ENCODE measurements around the gene RRP9.

RRP9 gene

GRCh38 chr3:51891242-51892039 lies 50.3 kb downstream of the RRP9 start:
- no peak for TF ChIP-seq CSDC2 (CRISPR knock-in tag; IDR thresholded peaks at IDR 0.05)
- TF ChIP-seq GLIS3 (CRISPR knock-in tag; IDR thresholded peaks at IDR 0.05): no peak
- no peak for TF ChIP-seq ARNTL (CRISPR knock-in tag; IDR thresholded peaks at IDR 0.05; ENCODE audit: borderline replicate concordance, low read depth)
- TF ChIP-seq RARB (CRISPR knock-in tag; IDR thresholded peaks at IDR 0.05): no peak
- no peak for TF ChIP-seq SNAI2 (CRISPR knock-in tag; IDR thresholded peaks at IDR 0.05)
- no peak for ATAC-seq

- TF ChIP-seq RARB (CRISPR knock-in tag; IDR thresholded peaks at IDR 0.05) (no peak), OSR1 (CRISPR knock-in tag; IDR thresholded peaks at IDR 0.05) (no peak), ZNF565 (CRISPR knock-in tag; conservative IDR thresholded peaks at IDR 0.05; ENCODE audit: low read depth) (no peak), BACH2 (CRISPR knock-in tag; IDR thresholded peaks at IDR 0.05; ENCODE audit: borderline replicate concordance) (no peak), POU6F1 (CRISPR knock-in tag; IDR thresholded peaks at IDR 0.05; ENCODE audit: borderline replicate concordance, low read depth) (no peak), ISL1 (CRISPR knock-in tag; IDR thresholded peaks at IDR 0.05) (no peak), CSRNP3 (CRISPR knock-in tag; IDR thresholded peaks at IDR 0.05) (no peak), SNAI2 (CRISPR knock-in tag; IDR thresholded peaks at IDR 0.05) (no peak), CREB5 (CRISPR knock-in tag; IDR thresholded peaks at IDR 0.05; ENCODE audit: low read depth) (no peak), ZNF70 (CRISPR knock-in tag; IDR thresholded peaks at IDR 0.05) (no peak), TOX (CRISPR knock-in tag; IDR thresholded peaks at IDR 0.05; ENCODE audit: borderline replicate concordance) (no peak), ESRRG (CRISPR knock-in tag; IDR thresholded peaks at IDR 0.05) (no peak), GLIS3 (CRISPR knock-in tag; IDR thresholded peaks at IDR 0.05) (no peak), ZFP3 (CRISPR knock-in tag; IDR thresholded peaks at IDR 0.05) (no peak), PPARA (CRISPR knock-in tag; IDR thresholded peaks at IDR 0.05; ENCODE audit: borderline replicate concordance) (no peak), ZFP30 (CRISPR knock-in tag; IDR thresholded peaks at IDR 0.05) (no peak), CSDC2 (CRISPR knock-in tag; IDR thresholded peaks at IDR 0.05) (no peak), TCF4 (CRISPR knock-in tag; IDR thresholded peaks at IDR 0.05; ENCODE audit: borderline replicate concordance) (no peak)
- TF ChIP-seq, protein P1, sequence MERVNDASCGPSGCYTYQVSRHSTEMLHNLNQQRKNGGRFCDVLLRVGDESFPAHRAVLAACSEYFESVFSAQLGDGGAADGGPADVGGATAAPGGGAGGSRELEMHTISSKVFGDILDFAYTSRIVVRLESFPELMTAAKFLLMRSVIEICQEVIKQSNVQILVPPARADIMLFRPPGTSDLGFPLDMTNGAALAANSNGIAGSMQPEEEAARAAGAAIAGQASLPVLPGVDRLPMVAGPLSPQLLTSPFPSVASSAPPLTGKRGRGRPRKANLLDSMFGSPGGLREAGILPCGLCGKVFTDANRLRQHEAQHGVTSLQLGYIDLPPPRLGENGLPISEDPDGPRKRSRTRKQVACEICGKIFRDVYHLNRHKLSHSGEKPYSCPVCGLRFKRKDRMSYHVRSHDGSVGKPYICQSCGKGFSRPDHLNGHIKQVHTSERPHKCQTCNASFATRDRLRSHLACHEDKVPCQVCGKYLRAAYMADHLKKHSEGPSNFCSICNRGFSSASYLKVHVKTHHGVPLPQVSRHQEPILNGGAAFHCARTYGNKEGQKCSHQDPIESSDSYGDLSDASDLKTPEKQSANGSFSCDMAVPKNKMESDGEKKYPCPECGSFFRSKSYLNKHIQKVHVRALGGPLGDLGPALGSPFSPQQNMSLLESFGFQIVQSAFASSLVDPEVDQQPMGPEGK (CRISPR knock-in tag; IDR thresholded peaks at IDR 0.05; ENCODE audit: borderline replicate concordance): no peak
- TF ChIP-seq, protein P2, sequence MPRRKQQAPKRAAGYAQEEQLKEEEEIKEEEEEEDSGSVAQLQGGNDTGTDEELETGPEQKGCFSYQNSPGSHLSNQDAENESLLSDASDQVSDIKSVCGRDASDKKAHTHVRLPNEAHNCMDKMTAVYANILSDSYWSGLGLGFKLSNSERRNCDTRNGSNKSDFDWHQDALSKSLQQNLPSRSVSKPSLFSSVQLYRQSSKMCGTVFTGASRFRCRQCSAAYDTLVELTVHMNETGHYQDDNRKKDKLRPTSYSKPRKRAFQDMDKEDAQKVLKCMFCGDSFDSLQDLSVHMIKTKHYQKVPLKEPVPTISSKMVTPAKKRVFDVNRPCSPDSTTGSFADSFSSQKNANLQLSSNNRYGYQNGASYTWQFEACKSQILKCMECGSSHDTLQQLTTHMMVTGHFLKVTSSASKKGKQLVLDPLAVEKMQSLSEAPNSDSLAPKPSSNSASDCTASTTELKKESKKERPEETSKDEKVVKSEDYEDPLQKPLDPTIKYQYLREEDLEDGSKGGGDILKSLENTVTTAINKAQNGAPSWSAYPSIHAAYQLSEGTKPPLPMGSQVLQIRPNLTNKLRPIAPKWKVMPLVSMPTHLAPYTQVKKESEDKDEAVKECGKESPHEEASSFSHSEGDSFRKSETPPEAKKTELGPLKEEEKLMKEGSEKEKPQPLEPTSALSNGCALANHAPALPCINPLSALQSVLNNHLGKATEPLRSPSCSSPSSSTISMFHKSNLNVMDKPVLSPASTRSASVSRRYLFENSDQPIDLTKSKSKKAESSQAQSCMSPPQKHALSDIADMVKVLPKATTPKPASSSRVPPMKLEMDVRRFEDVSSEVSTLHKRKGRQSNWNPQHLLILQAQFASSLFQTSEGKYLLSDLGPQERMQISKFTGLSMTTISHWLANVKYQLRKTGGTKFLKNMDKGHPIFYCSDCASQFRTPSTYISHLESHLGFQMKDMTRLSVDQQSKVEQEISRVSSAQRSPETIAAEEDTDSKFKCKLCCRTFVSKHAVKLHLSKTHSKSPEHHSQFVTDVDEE (CRISPR knock-in tag; IDR thresholded peaks at IDR 0.05): no peak
- ATAC-seq: no peak
Observed at GRCh38 chr3:51888463-51889105, 53.1 kb downstream of the RRP9 start.
